PC-3 (cell line): ENCODE data around the gene GPC5.

ENCODE experiments used
- EZH2phosphoT487 ChIP-seq: fragments of 300-600 bp; sonication (generic); IDR thresholded peaks from 2 replicates; pipeline ENCODE4 v1.6.1; 2018; ENCODE audit warnings: mild to moderate bottlenecking, antibody characterized with exemption, low read length, borderline replicate concordance
- TF ChIP-seq, protein P1 (sequence below): fragments of 300-600 bp; sonication (generic); conservative IDR thresholded peaks from 2 replicates; pipeline ENCODE4 v1.5.1; 2017; ENCODE audit warnings: antibody characterized with exemption, low read depth, mild to moderate bottlenecking, low read length

DNA sequence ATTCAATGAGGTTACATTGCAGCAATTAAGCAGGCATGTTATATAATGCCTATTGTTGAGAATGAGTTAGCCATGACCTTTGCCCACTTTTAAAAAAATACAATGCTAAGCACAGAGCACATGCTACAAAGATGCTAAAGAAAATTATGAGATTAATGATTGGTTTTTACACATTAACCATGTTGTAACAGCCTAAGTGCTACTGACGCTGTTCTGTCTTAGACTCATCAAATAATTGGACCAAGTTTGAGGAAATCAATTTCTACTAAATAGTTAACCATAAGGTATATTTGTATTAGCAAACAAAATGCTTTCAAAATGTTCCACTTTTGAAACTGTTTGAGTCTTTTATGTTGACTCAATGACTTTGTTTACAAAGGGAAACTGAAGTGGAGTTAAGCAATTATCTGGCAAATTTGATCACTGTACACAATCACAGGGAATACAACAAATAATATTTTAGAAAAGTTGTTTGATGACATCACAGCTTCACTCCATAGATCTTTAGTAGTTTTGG lies 36.6 kb upstream of the GPC5 start:
- TF ChIP-seq, protein P1, sequence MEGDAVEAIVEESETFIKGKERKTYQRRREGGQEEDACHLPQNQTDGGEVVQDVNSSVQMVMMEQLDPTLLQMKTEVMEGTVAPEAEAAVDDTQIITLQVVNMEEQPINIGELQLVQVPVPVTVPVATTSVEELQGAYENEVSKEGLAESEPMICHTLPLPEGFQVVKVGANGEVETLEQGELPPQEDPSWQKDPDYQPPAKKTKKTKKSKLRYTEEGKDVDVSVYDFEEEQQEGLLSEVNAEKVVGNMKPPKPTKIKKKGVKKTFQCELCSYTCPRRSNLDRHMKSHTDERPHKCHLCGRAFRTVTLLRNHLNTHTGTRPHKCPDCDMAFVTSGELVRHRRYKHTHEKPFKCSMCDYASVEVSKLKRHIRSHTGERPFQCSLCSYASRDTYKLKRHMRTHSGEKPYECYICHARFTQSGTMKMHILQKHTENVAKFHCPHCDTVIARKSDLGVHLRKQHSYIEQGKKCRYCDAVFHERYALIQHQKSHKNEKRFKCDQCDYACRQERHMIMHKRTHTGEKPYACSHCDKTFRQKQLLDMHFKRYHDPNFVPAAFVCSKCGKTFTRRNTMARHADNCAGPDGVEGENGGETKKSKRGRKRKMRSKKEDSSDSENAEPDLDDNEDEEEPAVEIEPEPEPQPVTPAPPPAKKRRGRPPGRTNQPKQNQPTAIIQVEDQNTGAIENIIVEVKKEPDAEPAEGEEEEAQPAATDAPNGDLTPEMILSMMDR, result no peak
- no peak for TF ChIP-seq EZH2phosphoT487
